Stomach (tissue), 4 donors: ENCODE results near the gene RNASEL.

ENCODE experiments used
- EP300 ChIP-seq: sonication (generic); formaldehyde crosslinking; IDR thresholded peaks from one replicate; pipeline ENCODE4 v1.6.1; 2017; ENCODE audit warnings: antibody characterized with exemption
- POLR2A ChIP-seq, 4 donors: fragments of 450-650 bp; IDR thresholded peaks; one replicate each; pipeline ENCODE4 v1.6.1; 2016; ENCODE audit warnings: antibody characterized with exemption in 4 of 4, control low read depth in 2 of 4, mild to moderate bottlenecking in 1 of 4, moderate library complexity in 1 of 4
- POLR2AphosphoS5 ChIP-seq, 3 donors: sonication (generic); formaldehyde crosslinking; IDR thresholded peaks; one replicate each; pipeline ENCODE4 v1.6.1; 2016; ENCODE audit warnings: antibody characterized with exemption in 3 of 3
- TF ChIP-seq, protein P1 (sequence below), 7 experiments: fragments of 450-650 bp in 4 of 7; fragments of 200-600 bp in 3 of 7; sonication (generic) in 3 of 7; IDR thresholded peaks; one replicate each; pipeline ENCODE4 v1.5.1; 2016 to 2019; ENCODE audit warnings: antibody characterized with exemption in 7 of 7, control low read depth in 2 of 7, mild to moderate bottlenecking in 1 of 7

DNA sequence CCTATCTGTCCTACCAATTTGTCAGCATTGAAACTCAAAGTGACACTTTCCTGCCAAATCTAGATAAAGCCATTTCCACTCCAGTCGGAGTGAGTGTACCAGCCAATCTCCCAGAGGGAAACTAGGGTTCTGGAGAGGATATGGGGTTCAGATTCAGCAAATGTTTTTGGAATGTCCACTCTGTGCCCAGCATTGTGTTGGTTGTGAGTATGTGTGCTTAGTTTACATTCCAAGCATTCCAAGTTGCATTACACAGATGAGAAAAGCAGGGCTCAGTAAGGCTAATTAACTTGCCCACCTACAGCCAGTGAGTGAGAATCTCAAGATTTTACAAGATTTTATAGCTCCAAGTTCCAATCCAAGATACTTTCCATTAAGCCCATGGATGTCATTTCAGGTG is 41.5 kb upstream of the RNASEL start:
- TF ChIP-seq, protein P1, sequence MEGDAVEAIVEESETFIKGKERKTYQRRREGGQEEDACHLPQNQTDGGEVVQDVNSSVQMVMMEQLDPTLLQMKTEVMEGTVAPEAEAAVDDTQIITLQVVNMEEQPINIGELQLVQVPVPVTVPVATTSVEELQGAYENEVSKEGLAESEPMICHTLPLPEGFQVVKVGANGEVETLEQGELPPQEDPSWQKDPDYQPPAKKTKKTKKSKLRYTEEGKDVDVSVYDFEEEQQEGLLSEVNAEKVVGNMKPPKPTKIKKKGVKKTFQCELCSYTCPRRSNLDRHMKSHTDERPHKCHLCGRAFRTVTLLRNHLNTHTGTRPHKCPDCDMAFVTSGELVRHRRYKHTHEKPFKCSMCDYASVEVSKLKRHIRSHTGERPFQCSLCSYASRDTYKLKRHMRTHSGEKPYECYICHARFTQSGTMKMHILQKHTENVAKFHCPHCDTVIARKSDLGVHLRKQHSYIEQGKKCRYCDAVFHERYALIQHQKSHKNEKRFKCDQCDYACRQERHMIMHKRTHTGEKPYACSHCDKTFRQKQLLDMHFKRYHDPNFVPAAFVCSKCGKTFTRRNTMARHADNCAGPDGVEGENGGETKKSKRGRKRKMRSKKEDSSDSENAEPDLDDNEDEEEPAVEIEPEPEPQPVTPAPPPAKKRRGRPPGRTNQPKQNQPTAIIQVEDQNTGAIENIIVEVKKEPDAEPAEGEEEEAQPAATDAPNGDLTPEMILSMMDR (IDR thresholded peaks at IDR 0.05), result no peak
- TF ChIP-seq POLR2AphosphoS5 (IDR thresholded peaks at IDR 0.05), result no peak
- no peak for TF ChIP-seq POLR2A (IDR thresholded peaks at IDR 0.05)
- no peak for TF ChIP-seq EP300
